Measurements from ENCODE around the gene TBRG4. TPM values are rescaled to one million over a fixed set of nuclear protein-coding genes. Genes with fewer than 3 reads are reported as not detected.
A peak's percentile ranks its signal among the peaks of the same experiment; 100 is the strongest.

TBRG4 gene
- total RNA-seq, 1 donor from 2014 or later: 128 TPM

DNA sequence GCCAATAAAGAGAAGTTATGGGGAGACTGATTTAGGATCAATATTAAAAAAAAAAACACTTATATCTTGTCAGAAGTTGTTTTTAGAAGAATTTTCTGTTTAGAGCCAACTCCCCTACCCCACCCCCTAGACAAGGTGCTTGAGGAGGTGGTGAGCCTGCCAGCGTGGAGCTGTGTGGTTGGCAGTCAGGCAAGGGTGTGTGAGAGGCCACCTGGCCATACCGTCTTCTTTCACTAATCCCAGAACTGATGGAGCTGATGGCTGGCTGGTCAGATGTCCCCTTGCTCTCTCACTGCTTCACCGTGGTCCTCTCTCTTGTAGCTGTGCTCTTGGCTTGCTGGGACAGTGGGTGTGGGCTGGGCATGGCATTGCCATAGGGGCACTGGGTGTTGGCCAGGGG lies 57.1 kb downstream of the TBRG4 start:
- H3K4me3 Mint-ChIP-seq: no peak overlapping the region
- ATAC-seq (ENCODE audit: low read depth): no peak
- ChIA-PET CTCF (no interaction called here), POLR2A (interaction anchor here (0.7 kb wide), 1 partner anchor 74 kb away, joined by 3 read pairs; no protein-coding TSS in a partner anchor)
- peaks cover 58% of the 10 kb centered on the region for H3K4me1 Mint-ChIP-seq
- DNase-seq: no peak
- H3K27ac Mint-ChIP-seq: peak overlapping the region; percentile 59
- H3K9me3 Mint-ChIP-seq: no peaks in the 10 kb centered on the region
- H3K36me3 Mint-ChIP-seq (ENCODE audit: low read depth): peaks cover 57% of the 10 kb centered on the region
- no peaks in the 10 kb centered on the region for H3K27me3 Mint-ChIP-seq
- intact Hi-C loops (cut with micrococcal nuclease): no loop called here
- TF ChIP-seq, protein P1, sequence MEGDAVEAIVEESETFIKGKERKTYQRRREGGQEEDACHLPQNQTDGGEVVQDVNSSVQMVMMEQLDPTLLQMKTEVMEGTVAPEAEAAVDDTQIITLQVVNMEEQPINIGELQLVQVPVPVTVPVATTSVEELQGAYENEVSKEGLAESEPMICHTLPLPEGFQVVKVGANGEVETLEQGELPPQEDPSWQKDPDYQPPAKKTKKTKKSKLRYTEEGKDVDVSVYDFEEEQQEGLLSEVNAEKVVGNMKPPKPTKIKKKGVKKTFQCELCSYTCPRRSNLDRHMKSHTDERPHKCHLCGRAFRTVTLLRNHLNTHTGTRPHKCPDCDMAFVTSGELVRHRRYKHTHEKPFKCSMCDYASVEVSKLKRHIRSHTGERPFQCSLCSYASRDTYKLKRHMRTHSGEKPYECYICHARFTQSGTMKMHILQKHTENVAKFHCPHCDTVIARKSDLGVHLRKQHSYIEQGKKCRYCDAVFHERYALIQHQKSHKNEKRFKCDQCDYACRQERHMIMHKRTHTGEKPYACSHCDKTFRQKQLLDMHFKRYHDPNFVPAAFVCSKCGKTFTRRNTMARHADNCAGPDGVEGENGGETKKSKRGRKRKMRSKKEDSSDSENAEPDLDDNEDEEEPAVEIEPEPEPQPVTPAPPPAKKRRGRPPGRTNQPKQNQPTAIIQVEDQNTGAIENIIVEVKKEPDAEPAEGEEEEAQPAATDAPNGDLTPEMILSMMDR (IDR thresholded peaks at IDR 0.05): no peak

DNA sequence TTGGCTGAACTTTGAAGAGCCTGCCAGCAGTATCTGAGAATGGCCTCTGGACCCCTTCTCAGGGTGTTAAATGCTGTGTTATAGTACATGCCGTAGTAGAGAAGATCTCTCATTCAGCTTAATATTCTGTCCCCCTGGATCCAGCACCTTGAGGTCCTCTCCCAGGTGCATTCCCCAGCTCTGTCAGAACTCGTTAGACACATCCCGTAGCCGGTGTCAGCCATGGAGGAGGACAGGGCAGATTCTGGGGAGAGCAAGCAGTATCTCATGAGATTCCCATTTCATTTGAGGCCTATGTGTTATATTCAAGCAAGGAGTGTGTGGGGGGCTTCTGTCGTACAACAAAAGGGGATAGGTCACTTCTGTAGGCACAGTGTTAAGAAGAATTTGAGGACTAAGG lies 57.6 kb downstream of the TBRG4 start:
- peak overlapping the region; percentile 5 for H3K27ac Mint-ChIP-seq
- intact Hi-C loops (cut with micrococcal nuclease): no loop called here
- peaks cover 60% of the 10 kb centered on the region for H3K4me1 Mint-ChIP-seq
- no peak overlapping the region for H3K4me3 Mint-ChIP-seq
- CTCF ChIA-PET: interaction anchor here (0.6 kb wide), 1 partner anchor 229 kb away, joined by 4 read pairs; no protein-coding TSS in a partner anchor
- TF ChIP-seq, protein P1 (IDR thresholded peaks at IDR 0.05): no peak
- POLR2A ChIA-PET: interaction anchor here (0.7 kb wide), 1 partner anchor 73 kb away, joined by 3 read pairs; no protein-coding TSS in a partner anchor
- DNase-seq: no peak
- no peak for ATAC-seq (ENCODE audit: low read depth)
- H3K9me3 Mint-ChIP-seq: no peaks in the 10 kb centered on the region
- H3K27me3 Mint-ChIP-seq: no peaks in the 10 kb centered on the region
- peaks cover 60% of the 10 kb centered on the region for H3K36me3 Mint-ChIP-seq (ENCODE audit: low read depth)

DNA sequence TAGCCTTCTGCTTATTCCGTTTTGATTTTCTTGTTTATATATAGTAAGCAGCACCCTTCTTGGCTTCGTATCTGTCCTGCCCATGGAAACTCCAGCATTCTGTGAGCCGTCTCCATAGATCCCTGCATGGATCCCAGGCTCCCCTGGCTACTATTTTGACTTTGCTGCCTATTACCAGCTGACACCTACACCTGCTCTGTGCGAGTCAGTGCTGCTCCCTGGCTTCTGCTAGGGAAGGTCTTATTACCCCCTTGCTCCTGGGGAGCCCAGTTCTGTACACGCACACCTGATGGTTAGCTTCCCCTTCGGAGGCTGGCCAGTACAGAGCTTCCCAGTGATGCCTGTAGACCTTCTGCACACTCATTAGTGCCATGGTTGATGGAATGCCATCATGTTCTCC lies 58.1 kb downstream of the TBRG4 start:
- Mint-ChIP-seq H3K27me3 (no peaks in the 10 kb centered on the region), H3K4me1 (peaks cover 63% of the 10 kb centered on the region), H3K36me3 (ENCODE audit: low read depth) (peaks cover 60% of the 10 kb centered on the region), H3K27ac (peak overlapping the region; percentile 5), H3K4me3 (no peak overlapping the region), H3K9me3 (no peaks in the 10 kb centered on the region)
- ATAC-seq (ENCODE audit: low read depth) (no peak), DNase-seq (no peak)
- CTCF ChIA-PET: interaction anchor here (0.6 kb wide), 1 partner anchor 228 kb away, joined by 4 read pairs; no protein-coding TSS in a partner anchor
- intact Hi-C loops (cut with micrococcal nuclease): no loop called here
- TF ChIP-seq, protein P1 (IDR thresholded peaks at IDR 0.05): no peak
- POLR2A ChIA-PET: no interaction called here

DNA sequence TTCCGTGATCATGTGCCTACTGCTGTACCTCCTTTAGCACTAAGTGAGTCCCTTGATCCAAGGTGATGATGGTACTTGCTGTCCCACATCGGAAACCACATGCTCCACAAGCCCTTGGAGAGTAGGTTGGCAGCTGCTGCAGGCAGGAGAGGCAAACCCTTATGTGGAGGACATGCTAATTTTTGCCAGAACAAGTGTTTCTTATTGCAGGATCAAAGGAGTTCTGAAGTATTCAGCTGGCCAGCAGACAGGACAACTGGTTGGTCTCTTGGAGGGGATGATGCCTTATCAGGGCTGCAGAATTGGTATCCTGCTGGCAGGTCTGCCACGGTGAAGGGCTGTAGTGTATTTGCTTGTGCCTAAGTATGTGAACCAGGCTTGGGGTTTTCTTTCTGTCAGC lies 59.5 kb downstream of the TBRG4 start:
- peak overlapping the region; percentile 14 for H3K27ac Mint-ChIP-seq

DNA sequence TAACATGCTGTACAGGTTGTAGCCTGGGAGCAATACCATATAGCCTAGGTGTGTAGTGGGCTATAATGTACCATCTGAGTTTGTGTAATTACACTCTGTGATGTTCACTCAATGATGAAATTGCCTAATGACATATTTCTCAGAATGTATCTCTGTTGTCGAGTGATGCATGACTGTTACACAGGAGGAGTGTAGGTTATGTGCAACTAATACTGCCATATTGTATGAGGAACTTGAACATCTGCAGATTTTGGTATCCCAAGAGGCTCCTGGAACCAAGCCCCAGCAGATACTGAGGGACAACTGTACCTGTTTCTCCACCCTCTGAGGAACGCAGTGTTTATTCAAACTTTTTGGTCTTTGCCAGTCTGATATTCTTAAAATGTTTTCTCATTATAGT lies 61.3 kb downstream of the TBRG4 start:
- CTCF ChIA-PET: interaction anchor here (0.5 to 1.4 kb wide), 2 partner anchors 21 to 641 kb away, joined by 3 read pairs; no protein-coding TSS in a partner anchor
- Mint-ChIP-seq H3K27ac (peak overlapping the region; percentile 61), H3K27me3 (no peaks in the 10 kb centered on the region), H3K36me3 (ENCODE audit: low read depth) (peaks cover 72% of the 10 kb centered on the region), H3K4me3 (no peak overlapping the region), H3K4me1 (peaks cover 49% of the 10 kb centered on the region), H3K9me3 (no peaks in the 10 kb centered on the region)
- intact Hi-C loops (cut with micrococcal nuclease): no loop called here
- POLR2A ChIA-PET: interaction anchor here (1.1 to 1.5 kb wide), 3 partner anchors 62 to 165 kb away, joined by 3 to 4 read pairs (median 3); partner anchors contain the start of genes MYO1G, PURB and TBRG4
- ATAC-seq (ENCODE audit: low read depth) (peak; percentile 59), DNase-seq (no peak)
- TF ChIP-seq, protein P1 (IDR thresholded peaks at IDR 0.05): no peak

More for the DNA sequence above, 59.5 kb downstream of the TBRG4 start:
- H3K27me3 Mint-ChIP-seq: no peaks in the 10 kb centered on the region
- TF ChIP-seq, protein P1 (IDR thresholded peaks at IDR 0.05): no peak
- H3K4me1 Mint-ChIP-seq: peaks cover 59% of the 10 kb centered on the region
- no peaks in the 10 kb centered on the region for H3K9me3 Mint-ChIP-seq
- H3K4me3 Mint-ChIP-seq: no peak overlapping the region
- DNase-seq: no peak
- ChIA-PET CTCF (no interaction called here), POLR2A (no interaction called here)
- peaks cover 65% of the 10 kb centered on the region for H3K36me3 Mint-ChIP-seq (ENCODE audit: low read depth)
- intact Hi-C loops (cut with micrococcal nuclease): no loop called here
- no peak for ATAC-seq (ENCODE audit: low read depth)

Other genes with a start within 250 kb of the TBRG4 start
- 21.3 and 23.8 TPM in 2 replicates for gene PURB, start 226.2 kb downstream of the TBRG4 start, total RNA-seq
- gene MYO1G, start 132.7 kb downstream of the TBRG4 start, total RNA-seq: 143 and 154 TPM in 2 replicates
- gene CCM2, start 111.5 kb downstream of the TBRG4 start, total RNA-seq: 83.8 and 89.0 TPM in 2 replicates
- 0.33 and 0.93 TPM in 2 replicates for gene NACAD, start 22.7 kb downstream of the TBRG4 start, total RNA-seq
- not detected in 2 replicates for gene RAMP3, start 46.1 kb upstream of the TBRG4 start, total RNA-seq

All from activated B cell treated with CpG ODN at 0.5 μM for 24 hours (primary cell).